GM18519 (cell line): ENCODE results near the gene GBA3.

ENCODE experiments used
- ATAC-seq: cut with Tn5 transposase; IDR thresholded peaks from one replicate; pipeline ENCODE4 v1.9.1; 2021; ENCODE audit warnings: mild to moderate bottlenecking, moderate library complexity; ENCODE audit not compliant: unreplicated experiment, low FRiP score

GBA3 gene

DNA sequence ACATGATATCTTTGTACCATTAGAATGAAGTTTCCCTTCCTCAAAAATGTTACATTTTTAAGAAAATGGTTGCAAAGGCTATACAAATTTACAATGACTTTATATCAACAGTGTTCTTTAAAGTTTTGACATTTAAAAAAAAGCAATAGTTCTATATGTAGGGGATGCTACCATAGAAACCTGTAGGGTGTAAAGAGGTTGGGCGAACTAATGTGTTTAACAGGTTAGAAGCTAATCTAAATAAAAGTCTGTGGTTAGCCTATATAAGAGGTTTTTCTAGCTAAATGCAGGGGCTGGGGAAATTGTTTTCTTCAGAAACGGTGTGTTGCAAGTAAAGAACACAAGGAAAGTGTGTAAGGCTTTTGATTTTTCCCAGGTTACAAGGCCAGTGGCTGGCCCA is 73.3 kb downstream of the GBA3 start:
- no peak for ATAC-seq

DNA sequence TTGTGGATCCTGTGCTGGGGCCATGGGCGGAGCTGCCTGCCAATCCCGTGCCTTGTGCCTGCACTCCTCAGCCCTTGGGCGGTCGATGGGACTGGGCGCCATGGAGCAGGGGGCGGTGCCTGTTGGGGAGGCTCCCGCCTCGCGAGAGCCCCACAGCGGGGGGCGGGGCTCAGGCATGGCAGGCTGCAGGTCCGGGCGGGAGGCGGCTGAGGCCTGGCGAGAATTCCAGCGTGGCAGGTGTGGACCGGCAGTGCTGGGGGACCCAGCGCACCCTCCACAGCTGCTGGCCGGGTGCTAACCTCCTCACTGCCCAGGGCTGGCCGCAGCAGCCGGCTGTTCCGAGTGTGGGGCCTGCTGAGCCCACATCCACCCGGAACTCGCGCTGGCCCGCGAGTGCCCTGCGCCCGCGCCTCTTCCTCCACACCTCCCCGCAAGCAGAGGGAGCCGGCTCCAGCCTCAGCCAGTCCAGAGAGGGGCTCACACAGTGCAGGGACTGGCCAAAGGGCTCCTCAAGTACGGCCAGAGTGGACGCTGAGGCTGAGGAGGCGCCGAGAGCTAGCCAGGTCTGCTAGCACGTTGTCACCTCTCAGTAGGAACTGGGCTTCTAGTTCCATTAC is 85.9 kb downstream of the GBA3 start:
- ATAC-seq, result no peak

DNA sequence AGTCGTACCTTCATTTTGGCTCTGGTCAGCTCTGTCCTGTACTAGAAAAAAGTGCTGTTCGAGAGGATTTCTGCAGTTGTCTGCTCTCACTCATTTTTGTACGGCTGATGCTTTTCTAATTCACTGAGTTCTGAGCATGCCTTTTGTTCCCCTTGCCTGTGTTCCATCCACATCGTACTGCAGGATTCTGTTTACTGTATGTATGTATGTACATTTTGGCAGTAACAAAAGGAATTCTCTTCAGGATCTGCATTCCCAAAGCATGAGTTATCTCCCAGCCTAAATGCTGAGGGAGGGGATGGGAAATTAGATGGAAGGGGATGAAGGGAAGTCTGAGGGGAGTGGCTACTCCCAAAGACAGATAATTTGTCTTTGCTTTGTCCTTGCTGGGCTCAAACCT is 87.6 kb downstream of the GBA3 start:
- no peak for ATAC-seq

DNA sequence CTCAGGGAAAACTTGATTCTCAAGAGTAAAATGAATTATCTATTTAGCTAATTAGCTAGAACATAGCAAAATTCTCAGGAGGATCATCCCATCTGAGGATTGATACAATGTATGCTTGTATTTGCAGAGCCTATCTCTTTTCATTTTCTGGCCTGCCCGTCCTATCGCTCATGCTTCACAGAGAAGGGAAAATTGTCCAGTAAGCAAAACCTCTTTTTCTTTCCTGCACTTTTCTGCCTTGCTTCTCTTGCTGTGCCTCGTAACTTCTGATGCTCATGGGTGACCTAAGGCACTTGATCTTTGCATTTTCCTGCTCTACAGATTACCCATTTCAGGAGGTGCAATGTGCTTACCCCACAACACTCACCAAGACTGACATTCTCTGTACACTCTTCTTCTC is 88.1 kb downstream of the GBA3 start:
- no peak for ATAC-seq

GRCh38 chr4:22787753-22788375 is 95.1 kb downstream of the GBA3 start:
- ATAC-seq, result no peak

DNA sequence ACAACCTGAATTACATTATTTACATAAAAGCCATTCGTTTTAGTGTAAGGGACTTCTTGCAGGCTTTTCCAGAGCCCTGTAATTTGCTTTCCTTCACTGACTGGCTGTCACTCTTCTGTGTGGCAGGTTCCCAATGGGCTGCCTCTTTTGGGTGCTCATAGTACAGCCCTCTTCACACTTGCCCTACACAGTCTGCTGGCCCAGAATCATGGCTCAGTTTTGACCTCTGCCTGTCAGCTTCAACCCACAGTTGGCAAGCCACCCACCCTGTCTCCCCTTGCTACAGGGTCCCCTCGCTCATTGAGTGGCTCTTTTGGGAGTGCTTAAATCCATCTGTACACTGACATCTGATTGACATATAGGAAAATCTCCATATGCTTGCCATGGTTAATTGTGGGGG is 97.9 kb downstream of the GBA3 start:
- ATAC-seq, result no peak

GRCh38 chr4:22794732-22795131 is 102.0 kb downstream of the GBA3 start:
- ATAC-seq, result no peak

DNA sequence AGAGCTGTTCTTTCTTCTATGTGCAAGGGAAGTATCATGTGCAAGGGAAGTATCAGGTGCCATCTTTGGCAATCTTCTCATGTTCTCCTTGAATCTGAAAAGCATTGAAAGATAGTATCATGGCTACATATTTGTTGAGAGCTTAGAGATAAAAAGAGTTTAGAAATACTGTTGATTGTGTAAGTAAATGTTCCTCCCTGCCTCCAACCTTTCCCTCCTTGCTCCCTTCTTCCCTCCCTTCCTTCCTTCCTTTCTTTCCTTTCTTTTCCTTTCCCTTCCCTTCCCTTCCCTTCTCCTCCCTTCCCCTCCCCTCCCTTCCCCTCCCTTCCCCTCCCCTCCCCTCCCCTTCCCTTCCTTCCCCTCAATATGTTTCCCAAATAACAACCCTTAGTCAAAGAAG is 108.7 kb downstream of the GBA3 start:
- no peak for ATAC-seq

DNA sequence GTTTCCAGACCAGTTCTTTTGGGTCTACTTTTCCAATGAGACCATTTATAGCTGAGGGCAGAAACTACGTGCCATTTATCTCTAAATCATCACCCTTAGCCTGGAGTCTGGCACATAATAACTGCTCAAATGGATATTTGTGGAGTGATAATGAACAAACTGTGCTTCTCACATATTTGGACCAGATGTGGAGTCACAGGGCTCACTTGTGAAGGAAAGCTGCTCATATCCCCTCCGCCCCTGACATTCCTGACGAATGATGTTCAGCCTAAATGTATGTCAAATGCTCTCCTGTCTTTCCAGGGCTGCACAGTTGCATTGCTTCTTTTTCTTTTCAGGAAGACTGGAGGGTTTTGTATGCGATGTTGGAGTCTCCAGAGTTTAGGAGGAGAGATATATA is 110.1 kb downstream of the GBA3 start:
- no peak for ATAC-seq

GRCh38 chr4:22803512-22803911 is 110.8 kb downstream of the GBA3 start:
- ATAC-seq, result no peak

DNA sequence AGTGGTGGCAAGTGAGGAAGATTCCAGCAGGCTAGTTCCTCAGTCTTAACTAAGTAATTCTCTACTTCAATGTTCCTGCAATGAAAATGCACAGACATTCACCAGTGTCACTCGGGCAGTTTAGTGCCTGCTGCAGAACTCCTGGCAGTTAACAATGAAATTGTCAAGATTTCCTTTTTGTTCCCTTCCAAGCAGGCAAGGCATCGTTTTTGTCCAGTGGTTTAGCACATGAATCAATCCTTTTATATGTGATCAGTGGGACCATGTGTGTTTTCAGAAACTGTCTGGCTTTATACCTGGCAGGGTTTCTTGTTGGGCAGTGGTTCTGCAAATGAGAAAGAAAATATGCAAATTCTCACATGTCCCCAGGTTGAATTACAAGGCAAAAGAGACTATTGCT is 122.2 kb downstream of the GBA3 start:
- no peak for ATAC-seq

GRCh38 chr4:22824091-22824490 is 131.4 kb downstream of the GBA3 start:
- ATAC-seq, result no peak

DNA sequence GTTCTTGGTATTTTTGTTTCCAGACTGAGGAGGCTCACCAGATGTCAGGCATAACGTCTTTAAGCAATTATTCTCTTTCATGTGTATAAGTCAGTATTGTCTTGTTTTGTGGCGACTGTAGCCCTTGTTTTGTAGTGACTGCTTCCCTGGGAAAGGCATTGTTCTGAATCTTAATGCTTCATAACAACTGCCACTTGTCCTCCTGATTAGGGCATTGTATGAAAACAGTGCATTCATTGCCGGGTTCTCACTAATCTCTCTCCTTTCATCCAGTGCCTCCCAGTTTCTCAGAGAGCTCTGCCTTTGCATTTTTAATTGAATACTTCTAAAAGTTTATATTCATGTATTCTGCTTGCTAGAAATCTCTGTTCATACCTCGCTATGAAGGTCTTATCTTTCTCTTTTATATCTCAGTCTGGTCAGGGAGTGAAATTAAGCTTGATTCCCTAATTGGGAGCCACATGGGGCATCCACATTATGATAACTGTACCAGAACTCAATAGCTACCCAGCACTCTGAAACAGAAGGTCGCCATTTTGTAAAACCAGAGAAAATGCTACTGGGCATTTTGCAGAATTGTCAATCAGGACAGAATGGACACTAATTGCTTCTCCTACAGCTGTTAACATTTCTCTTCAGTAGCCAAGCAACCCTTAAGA is 149.8 kb downstream of the GBA3 start:
- no peak for ATAC-seq

DNA sequence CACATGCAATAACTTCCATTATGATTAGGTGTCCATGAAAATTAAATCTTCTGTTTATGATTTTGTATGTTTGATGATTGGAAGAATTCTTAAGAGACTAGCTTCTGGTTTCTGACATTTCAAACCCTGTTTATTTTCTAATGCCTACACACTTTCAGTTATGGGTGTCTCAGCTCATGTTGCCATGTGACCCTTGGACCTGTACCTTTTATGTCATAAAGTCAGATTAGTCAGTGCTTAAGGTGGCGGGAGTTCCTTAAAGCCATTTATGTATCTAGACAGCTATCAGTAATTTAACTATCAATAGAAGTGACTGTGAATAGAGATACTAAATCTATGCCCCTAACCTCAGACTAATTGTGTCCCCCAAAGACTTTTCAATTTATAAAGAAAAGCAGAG is 155.6 kb downstream of the GBA3 start:
- no peak for ATAC-seq

- ATAC-seq, result no peak
Measured at GRCh38 chr4:22850055-22850454, 157.3 kb downstream of the GBA3 start.

DNA sequence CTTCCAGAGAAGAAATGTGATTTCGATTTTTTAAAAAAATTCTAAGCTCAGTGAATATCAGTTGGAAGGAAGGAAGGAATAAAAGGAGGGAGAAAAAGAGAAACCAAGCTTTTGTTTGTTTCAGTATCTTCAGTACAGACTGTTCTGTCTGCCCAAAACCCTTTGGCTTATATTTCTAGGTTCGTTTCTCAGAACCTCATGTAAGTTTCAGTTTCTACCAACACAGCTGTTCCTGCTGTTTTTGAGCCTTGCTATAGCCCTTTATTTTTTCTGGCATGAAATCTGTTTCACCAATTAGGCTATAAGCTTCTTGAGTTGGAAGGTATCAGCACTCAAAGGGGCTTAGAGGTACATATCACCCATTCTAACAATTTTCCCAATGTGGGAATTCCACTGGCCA is 157.9 kb downstream of the GBA3 start:
- ATAC-seq, result peak; percentile 86

DNA sequence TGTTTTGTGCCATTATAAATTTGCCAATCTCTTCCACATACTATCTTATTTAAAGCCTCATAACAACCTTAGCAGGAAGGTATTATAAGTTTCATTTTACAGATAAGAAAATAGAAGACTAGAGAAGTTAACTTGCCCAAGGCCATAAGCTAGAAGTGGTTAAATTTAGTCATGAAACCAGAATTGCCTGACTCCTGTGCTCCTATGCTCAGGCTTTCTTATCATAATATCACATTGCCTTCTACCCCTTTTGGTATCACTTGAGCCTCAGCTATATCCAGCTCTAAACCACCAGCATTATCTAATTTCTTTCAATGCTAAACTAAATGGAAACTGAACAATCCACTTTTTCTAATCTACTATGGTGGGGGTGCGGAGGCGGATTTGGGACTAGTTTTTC is 164.7 kb downstream of the GBA3 start:
- ATAC-seq, result no peak

DNA sequence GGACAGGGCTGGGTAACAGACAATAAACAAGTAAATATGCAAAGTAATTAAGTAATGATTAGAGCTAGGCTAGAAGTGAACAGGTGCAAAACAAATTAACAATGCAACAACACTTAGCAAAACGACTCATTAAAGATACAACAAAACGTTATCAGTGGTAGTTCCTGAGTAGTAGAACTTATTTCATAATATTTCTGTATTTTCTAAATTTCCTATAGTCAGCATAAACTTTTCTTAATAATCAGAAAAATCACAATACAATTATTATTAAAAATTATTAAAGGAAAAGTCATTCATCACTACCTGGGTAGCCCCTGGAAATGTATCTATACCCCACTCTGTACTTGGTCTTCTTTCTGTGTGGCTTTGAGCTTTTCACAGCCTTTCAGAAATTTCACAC is 166.6 kb downstream of the GBA3 start:
- no peak for ATAC-seq
